ENCODE measurements around the gene PPP1R1C.
"Not testable (repeated sequence)": the region's sequence is repeated elsewhere in the genome, so short reads cannot be mapped to it uniquely, and the experiment has no call there.

Gene PPP1R1C

GRCh38 chr2:182015334-182016109 is 29.9 kb downstream of the PPP1R1C start:
- DNase-seq (ENCODE audit: low read depth) = no peak

DNA sequence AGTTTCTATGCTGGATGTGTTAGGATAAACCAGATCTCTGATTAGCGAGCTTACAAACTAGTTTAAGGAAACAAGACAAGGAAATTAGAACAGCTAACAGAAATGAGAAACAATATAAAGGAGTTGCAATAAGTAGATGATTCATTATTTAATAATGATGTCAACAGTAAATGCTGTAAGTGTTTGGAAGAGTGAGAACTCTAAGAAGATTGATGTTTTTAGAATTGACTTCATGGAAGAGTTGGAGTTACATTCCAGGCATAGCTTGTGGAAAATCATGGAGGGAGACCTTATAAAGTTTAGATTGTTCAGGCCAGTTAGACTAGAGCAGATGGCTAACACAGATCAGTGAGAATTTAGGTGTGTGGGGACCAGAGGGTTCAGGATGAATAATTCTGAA is 32.6 kb downstream of the PPP1R1C start:
- DNase-seq (ENCODE audit: low read depth) = no peak

DNA sequence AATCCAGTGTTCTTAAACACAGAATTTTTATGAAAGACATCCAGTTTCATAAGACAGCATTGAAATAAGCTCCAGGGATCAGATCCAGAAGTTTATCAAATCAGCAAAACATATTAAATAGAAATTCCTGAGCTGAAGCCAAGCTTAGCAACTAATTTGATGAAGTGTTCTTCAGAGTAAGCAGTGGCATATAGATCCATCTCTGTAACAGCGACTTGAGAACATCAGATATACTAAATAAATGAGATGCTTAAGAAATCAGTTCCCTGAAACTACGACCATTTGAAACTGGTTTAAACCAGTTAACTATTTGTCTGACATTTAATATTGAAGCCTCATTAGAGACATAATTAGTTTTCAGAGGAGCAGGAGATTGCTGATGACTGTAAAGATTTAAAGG is 34.1 kb downstream of the PPP1R1C start:
- DNase-seq (ENCODE audit: low read depth) = no peak

- no peak for DNase-seq (ENCODE audit: low read depth)
Observed at GRCh38 chr2:182020286-182021070, 34.8 kb downstream of the PPP1R1C start.

GRCh38 chr2:182023235-182023634 is 37.6 kb downstream of the PPP1R1C start:
- no peak for DNase-seq (ENCODE audit: low read depth)

DNA sequence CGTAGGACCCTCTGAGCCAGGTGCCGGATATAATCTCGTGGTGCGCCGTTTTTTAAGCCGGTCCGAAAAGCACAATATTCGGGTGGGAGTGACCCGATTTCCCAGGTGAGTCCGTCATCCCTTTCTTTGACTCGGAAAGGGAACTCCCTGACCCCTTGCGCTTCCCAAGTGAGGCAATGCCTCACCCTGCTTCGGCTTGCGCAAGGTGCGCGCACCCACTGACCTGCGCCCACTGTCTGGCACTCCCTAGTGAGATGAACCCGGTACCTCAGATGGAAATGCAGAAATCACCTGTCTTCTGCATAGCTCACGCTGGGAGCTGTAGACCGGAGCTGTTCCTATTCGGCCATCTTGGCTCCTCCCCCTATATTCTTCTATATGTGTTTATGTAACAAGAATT is 45.2 kb downstream of the PPP1R1C start:
- DNase-seq (ENCODE audit: low read depth) = not testable (repeated sequence)

- DNase-seq (ENCODE audit: low read depth) = no peak
Observed at GRCh38 chr2:182031956-182032355, 46.3 kb downstream of the PPP1R1C start.

- no peak for DNase-seq (ENCODE audit: low read depth)
Observed at GRCh38 chr2:182033449-182033848, 47.8 kb downstream of the PPP1R1C start.

- DNase-seq (ENCODE audit: low read depth) = no peak
Observed at GRCh38 chr2:182038576-182038975, 52.9 kb downstream of the PPP1R1C start.

DNA sequence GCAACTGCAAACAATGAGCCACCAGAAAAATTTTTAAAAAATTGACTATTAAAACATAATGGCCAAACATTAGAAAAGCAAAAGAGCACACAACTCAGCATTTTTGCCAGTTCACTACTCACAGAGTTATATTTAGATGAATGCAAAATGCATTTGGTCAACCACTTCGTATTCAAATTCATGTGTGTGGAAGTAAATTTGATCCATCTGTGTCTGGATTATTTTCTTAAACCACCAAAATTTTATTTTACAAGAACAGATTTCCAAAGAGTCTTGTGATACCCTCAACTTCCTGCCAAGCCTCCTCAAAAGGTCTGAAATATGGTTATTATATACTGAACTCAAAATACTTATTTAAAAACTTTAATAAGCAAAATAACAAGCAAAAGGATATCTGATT is 57.4 kb downstream of the PPP1R1C start:
- DNase-seq (ENCODE audit: low read depth) = no peak

DNA sequence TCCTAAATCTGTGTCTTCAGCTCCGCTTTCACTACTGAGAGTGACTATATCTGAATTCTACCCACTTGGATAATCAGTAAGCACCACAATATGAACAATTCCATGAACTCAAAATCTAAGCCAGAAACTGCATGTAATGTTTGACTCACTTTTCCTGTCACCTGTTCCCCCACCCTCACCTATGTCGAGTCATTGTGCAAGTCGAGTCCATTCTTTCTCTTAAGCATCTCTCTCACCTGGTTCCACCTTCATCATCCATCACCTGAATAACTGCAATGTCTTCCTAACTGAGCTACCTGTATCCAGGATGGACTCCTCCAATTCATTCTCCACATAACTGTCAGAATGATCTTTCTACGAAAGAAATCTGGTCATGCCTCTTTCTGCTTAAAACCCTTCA is 58.2 kb downstream of the PPP1R1C start:
- no peak for DNase-seq (ENCODE audit: low read depth)

DNA sequence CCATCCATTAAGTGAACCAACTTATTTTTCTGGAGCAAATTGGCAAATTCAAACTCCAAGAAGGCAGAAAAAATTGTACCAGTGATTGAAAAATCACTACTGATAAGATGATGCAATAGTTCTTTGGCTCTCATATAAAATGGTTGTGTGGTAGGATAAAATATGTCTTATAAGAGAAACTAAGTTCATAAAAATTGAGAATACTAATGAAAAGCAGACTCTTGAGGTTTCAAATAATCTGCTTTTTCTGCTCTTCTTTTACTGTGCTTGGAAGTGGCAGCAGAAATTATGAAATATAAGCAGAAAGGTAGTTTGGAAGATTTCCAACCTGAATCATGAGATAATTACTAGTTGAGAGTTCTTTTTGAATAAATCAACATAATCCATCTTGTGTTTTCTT is 61.9 kb downstream of the PPP1R1C start:
- no peak for DNase-seq (ENCODE audit: low read depth)

GRCh38 chr2:182048088-182048487 is 62.4 kb downstream of the PPP1R1C start:
- DNase-seq (ENCODE audit: low read depth) = no peak

GRCh38 chr2:182048621-182049020 is 63.0 kb downstream of the PPP1R1C start:
- no peak for DNase-seq (ENCODE audit: low read depth)

GRCh38 chr2:182049372-182050148 is 63.9 kb downstream of the PPP1R1C start:
- DNase-seq (ENCODE audit: low read depth) = no peak

- DNase-seq (ENCODE audit: low read depth) = no peak
Observed at GRCh38 chr2:182050333-182051135, 64.9 kb downstream of the PPP1R1C start.

GRCh38 chr2:182055993-182056392 is 70.3 kb downstream of the PPP1R1C start:
- no peak for DNase-seq (ENCODE audit: low read depth)

DNA sequence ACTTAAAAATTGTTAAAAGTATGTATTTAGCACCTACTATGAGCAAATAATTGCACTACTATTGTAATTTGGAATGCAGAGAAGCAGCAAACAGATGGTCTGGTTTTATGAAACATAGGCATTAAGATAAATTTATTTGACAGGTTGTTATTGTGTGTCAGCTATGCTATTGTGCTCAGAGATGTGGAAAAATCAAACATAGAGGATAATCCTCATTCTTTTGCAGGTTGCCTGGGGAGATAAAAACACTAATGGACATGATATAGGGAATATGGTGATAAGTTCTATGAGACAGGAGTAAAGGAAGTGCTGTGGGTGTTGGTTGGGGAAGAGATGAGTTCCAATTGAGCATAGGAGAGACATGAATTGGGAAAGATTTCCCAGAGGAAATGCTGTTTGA is 71.3 kb downstream of the PPP1R1C start:
- no peak for DNase-seq (ENCODE audit: low read depth)

DNA sequence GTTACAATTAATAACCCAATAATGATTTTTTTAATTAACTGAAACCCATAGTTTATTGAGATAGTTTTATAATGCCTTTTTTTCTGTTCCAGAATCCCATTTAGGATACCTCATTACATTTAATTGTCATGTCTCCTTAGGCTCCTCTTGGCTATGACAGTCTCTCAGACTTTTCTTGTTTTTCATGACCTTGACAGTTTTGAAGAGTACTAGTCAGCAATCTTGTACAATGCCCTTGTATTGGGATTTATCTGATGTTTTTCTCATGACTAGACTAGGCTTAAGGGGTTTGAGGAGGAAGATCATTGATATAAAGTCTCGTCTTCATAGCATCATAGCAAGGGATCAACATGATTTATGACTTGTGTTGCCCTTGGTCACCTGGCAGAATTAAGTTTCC is 72.4 kb downstream of the PPP1R1C start:
- no peak for DNase-seq (ENCODE audit: low read depth)

GRCh38 chr2:182061739-182062138 is 76.1 kb downstream of the PPP1R1C start:
- DNase-seq (ENCODE audit: low read depth) = no peak

DNA sequence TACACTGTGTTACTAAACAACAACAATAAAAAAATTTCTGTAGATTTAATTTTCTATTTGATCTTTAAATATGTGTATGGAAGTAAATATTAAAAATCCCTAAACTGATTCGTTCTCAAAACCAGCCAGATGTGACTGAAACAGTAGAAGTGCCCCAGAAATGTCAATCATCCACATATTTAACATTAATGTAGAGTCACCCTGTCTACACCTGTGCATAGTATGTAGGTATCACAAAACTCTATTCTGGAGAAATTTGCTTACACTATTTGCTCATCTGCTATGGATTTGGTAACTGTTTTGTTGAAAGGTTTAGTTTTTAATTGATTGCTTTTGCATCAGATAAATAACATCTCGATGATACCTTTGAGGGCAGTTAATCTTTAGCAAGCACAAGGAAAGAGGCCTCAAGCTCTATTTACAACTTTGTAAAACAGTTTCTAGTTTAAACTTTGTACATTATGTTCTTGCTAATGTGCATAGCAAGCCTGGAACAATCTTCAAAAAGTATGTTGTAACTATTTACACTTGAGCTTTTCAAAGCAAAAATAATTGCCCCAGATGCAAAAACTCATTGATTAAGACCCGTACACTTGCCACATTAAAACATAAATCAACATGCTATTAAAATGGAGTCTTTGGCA is 76.8 kb downstream of the PPP1R1C start:
- DNase-seq (ENCODE audit: low read depth) = no peak
